Ovary (tissue), 10 donors: Measurements from ENCODE around the gene PLBD2. TPM values are rescaled to one million over a fixed set of nuclear protein-coding genes. Genes with fewer than 3 reads are reported as not detected.

Experiments
- DNase-seq, 5 donors: peaks; one replicate each; pipeline ENCODE4 v3.0.0-alpha.2; 2019 to 2020
- H3K27ac ChIP-seq, 2 donors: fragments of 200-600 bp; one replicate each; pipeline versions ENCODE4 v1.5.1 to v1.8.0; 2019 to 2022
- H3K27me3 ChIP-seq: fragments of 200-600 bp; one replicate; pipeline ENCODE4 v1.8.0; 2022
- H3K36me3 ChIP-seq: fragments of 200-600 bp; sonication (generic); one replicate; pipeline ENCODE4 v1.5.1; 2019
- H3K4me1 ChIP-seq: one replicate; pipeline ENCODE4 v1.8.1; 2013; ENCODE audit warnings: mild to moderate bottlenecking, moderate library complexity; ENCODE audit not compliant: insufficient read depth
- H3K4me3 ChIP-seq: fragments of 200-600 bp; sonication (generic); one replicate; pipeline ENCODE4 v1.5.1; 2017
- H3K9me3 ChIP-seq, 2 donors: fragments of 200-600 bp in 1 of 2; sonication (generic) in 1 of 2; one replicate each; pipeline versions ENCODE4 v1.5.1 to v1.8.1; 2013 to 2019; ENCODE audit warnings: mild to moderate bottlenecking in 1 of 2, moderate library complexity in 1 of 2
- EP300 ChIP-seq: sonication (generic); formaldehyde crosslinking; IDR thresholded peaks from one replicate; pipeline ENCODE4 v1.6.1; 2017; ENCODE audit warnings: antibody characterized with exemption
- POLR2A ChIP-seq: fragments of 450-650 bp; IDR thresholded peaks from one replicate; pipeline ENCODE4 v1.6.1; 2017; ENCODE audit warnings: antibody characterized with exemption, mild to moderate bottlenecking, moderate library complexity
- WGBS, 3 donors: extraction: QIAGEN DNeasy Blood & Tissue Kit in 1 of 3; methylation state at CpG; one replicate each; pipeline versions ENCODE4 v1.1.5 to v1.1.7; 2013 to 2017; 5-methylcytosine and 5-hydroxymethylcytosine counted together
- intact Hi-C, 4 donors: fragments of 100-400 bp; cut with DNase I; formaldehyde crosslinking; loops; one replicate each; pipeline versions ENCODE4 v1.11.0 to v1.15.1; 2022 to 2023
- long read RNA-seq, 3 donors: library from polyadenylated mRNA in 2 of 3; unstranded in 2 of 3; transcript quantifications; one replicate each; pipeline ENCODE4 v2.0.0 and lab custom pipeline, GENCODE V29; 2021 to 2026
- polyA plus RNA-seq, 2 donors: library from polyadenylated mRNA; stranded (reverse); fragments of 200-250 nt in 1 of 2; fragments of 350-450 nt in 1 of 2; fragmentation: Illumina TruSeq in 1 of 2; extraction: RNeasy Lipid Tissue Mini Kit (QIAGEN cat#74804) in 1 of 2; gene quantifications; one replicate each; pipeline ENCODE4 v1.2.3, GENCODE V29; 2013 to 2014
- total RNA-seq, 7 donors: library from RNA; depleted of rRNA in 2 of 7; stranded (reverse); fragments of >200 nt in 2 of 7; fragmentation: NEBNext Ultra II Directional in 3 of 7; extraction: Animal tissue kit (Norgen Biotek cat#: 25700) in 3 of 7; gene quantifications; one replicate each; pipeline versions ENCODE4 v1.1.0 to v1.2.4, GENCODE V29; 2016 to 2023
- TF ChIP-seq, protein P1 (sequence below), 3 donors: fragments of 450-650 bp in 2 of 3; fragments of 200-600 bp in 1 of 3; IDR thresholded peaks; one replicate each; pipeline versions ENCODE4 v1.5.1 to v1.8.0; 2016 to 2022; ENCODE audit warnings: antibody characterized with exemption in 3 of 3, mild to moderate bottlenecking in 1 of 3
- donor health status: DM: no; HTN: no; CAD: no; lungs with moderate emphysema.
- donor health status: DM: no; HTN: no; CAD: no.
- donor health status: Bipolar disorder and iron deficiency.
- donor health status: DM: yes; HTN: yes; CAD: no.
- donor health status: DM: no; HTN: no; CAD: no.
- donor health status: DM: yes; HTN: yes; CAD: no.

Gene PLBD2, protein sequence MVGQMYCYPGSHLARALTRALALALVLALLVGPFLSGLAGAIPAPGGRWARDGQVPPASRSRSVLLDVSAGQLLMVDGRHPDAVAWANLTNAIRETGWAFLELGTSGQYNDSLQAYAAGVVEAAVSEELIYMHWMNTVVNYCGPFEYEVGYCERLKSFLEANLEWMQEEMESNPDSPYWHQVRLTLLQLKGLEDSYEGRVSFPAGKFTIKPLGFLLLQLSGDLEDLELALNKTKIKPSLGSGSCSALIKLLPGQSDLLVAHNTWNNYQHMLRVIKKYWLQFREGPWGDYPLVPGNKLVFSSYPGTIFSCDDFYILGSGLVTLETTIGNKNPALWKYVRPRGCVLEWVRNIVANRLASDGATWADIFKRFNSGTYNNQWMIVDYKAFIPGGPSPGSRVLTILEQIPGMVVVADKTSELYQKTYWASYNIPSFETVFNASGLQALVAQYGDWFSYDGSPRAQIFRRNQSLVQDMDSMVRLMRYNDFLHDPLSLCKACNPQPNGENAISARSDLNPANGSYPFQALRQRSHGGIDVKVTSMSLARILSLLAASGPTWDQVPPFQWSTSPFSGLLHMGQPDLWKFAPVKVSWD
- total RNA-seq: 100 to 1,000 TPM in 1 of 7 donors, 10 to 100 TPM in 6; 31.5 to 101 (median 81.9) TPM
- 100 to 1,000 TPM in 1 of 2 donors, 10 to 100 TPM in 1; 45.0 to 135 TPM for polyA plus RNA-seq
- long read RNA-seq, donor 1, full-length matches to known transcripts: 6 of 21 reads
- long read RNA-seq, donor 1, partial matches to known transcripts: 4 of 21 reads
- long read RNA-seq, donor 1, other reads (novel, unspliced or antisense): 11 of 21 reads
- long read RNA-seq, donor 2, full-length matches to known transcripts: 8 of 8 reads
- long read RNA-seq, donor 2, partial matches to known transcripts: 0 of 8 reads
- long read RNA-seq, donor 2, other reads (novel, unspliced or antisense): 0 of 8 reads
- long read RNA-seq, donor 3, full-length matches to known transcripts: 68 of 101 reads
- long read RNA-seq, donor 3, partial matches to known transcripts: 27 of 101 reads
- long read RNA-seq, donor 3, other reads (novel, unspliced or antisense): 6 of 101 reads

DNA sequence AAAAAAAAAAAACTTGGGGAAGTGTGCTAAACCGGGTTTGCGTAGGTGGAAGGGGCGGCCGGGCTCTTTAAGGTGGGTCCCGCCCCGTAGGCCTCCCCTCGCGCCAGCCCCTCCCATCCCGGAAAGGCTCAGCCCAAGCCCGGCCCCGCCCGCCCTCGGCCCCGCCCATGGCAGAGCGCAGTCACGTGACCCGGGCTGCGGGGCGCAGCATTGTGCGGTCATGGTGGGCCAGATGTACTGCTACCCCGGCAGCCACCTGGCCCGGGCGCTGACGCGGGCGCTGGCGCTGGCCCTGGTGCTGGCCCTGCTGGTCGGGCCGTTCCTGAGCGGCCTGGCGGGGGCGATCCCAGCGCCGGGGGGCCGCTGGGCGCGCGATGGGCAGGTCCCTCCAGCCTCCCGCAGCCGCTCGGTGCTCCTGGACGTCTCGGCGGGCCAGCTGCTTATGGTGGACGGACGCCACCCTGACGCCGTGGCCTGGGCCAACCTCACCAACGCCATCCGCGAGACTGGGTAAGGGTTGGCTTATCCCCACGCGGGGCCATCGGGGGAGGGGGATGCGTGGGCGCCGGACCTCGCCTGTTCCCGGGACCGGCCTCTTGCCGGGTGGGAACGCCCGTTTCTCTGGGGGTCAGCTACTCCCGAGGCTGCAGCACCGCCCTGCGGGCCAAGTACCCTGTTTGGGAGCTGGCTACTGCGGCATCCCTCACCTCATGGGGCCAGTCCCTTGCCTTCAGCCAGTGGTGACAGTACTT lies at the start of gene PLBD2:
TSS of gene PLBD2 (plus strand) at position 207 of the 752 bp plus-strand sequence. CDS start at position 221, 14 bp downstream.
- WGBS, 3 donors: 0 to 1% (median 1%) methylated on average over 50 to 67 of the region's 67 CpGs
- peaks cover 13% of the 10 kb centered on the region for H3K4me1 ChIP-seq
- peak within 1 kb of the TSS; percentile 82 for H3K4me3 ChIP-seq
- TF ChIP-seq, protein P1, sequence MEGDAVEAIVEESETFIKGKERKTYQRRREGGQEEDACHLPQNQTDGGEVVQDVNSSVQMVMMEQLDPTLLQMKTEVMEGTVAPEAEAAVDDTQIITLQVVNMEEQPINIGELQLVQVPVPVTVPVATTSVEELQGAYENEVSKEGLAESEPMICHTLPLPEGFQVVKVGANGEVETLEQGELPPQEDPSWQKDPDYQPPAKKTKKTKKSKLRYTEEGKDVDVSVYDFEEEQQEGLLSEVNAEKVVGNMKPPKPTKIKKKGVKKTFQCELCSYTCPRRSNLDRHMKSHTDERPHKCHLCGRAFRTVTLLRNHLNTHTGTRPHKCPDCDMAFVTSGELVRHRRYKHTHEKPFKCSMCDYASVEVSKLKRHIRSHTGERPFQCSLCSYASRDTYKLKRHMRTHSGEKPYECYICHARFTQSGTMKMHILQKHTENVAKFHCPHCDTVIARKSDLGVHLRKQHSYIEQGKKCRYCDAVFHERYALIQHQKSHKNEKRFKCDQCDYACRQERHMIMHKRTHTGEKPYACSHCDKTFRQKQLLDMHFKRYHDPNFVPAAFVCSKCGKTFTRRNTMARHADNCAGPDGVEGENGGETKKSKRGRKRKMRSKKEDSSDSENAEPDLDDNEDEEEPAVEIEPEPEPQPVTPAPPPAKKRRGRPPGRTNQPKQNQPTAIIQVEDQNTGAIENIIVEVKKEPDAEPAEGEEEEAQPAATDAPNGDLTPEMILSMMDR (IDR thresholded peaks at IDR 0.05): peak in 1 of 3 donors; percentile 7
- peak; percentile 55 for TF ChIP-seq POLR2A
- TF ChIP-seq EP300: peak; percentile 51
- H3K27me3 ChIP-seq: no peaks in the 10 kb centered on the region
- intact Hi-C loops: loop anchor here in 2 of 4 donors (5.0 kb wide), 2 partner anchors 161 to 171 kb away; partner anchors contain the start of genes DDX54 (in 1 of the 2) and RITA1 (in 1 of the 2)
- H3K27ac ChIP-seq: peak within 1 kb of the TSS; percentile 61 to 84
- H3K36me3 ChIP-seq: no peaks in the 10 kb centered on the region
- no peaks in the 10 kb centered on the region for H3K9me3 ChIP-seq
- DNase-seq: peak; percentile 96 to 97 (median 96)

GRCh38 chr12:113310489-113310888 lies 47.9 kb upstream of the PLBD2 start:
- no peak for DNase-seq
- 93 to 100% (median 94%) methylated on average over 1 of the region's 1 CpG for WGBS, 3 donors
- H3K36me3 ChIP-seq: no peaks in the 10 kb centered on the region
- TF ChIP-seq, protein P1 (IDR thresholded peaks at IDR 0.05): no peak
- TF ChIP-seq EP300 (no peak), POLR2A (no peak)
- no peaks in the 10 kb centered on the region for H3K9me3 ChIP-seq
- no peaks in the 10 kb centered on the region for H3K4me1 ChIP-seq
- H3K4me3 ChIP-seq: no peak overlapping the region
- intact Hi-C loops: no loop called here
- no peaks in the 10 kb centered on the region for H3K27me3 ChIP-seq
- H3K27ac ChIP-seq: no peak overlapping the region

GRCh38 chr12:113314121-113314529 lies 44.3 kb upstream of the PLBD2 start:
- TF ChIP-seq, protein P1 (IDR thresholded peaks at IDR 0.05): no peak
- no peak for TF ChIP-seq EP300
- no peak for TF ChIP-seq POLR2A
- Histone ChIP-seq H3K4me3 (no peak overlapping the region), H3K27ac (no peak overlapping the region), H3K27me3 (no peaks in the 10 kb centered on the region), H3K4me1 (no peaks in the 10 kb centered on the region), H3K9me3 (no peaks in the 10 kb centered on the region), H3K36me3 (no peaks in the 10 kb centered on the region)
- 27 to 38% (median 31%) methylated on average over 7 of the region's 7 CpGs for WGBS, 3 donors
- intact Hi-C loops: no loop called here
- no peak for DNase-seq
